Measurements from ENCODE around the gene PAX3.

Gene PAX3

DNA sequence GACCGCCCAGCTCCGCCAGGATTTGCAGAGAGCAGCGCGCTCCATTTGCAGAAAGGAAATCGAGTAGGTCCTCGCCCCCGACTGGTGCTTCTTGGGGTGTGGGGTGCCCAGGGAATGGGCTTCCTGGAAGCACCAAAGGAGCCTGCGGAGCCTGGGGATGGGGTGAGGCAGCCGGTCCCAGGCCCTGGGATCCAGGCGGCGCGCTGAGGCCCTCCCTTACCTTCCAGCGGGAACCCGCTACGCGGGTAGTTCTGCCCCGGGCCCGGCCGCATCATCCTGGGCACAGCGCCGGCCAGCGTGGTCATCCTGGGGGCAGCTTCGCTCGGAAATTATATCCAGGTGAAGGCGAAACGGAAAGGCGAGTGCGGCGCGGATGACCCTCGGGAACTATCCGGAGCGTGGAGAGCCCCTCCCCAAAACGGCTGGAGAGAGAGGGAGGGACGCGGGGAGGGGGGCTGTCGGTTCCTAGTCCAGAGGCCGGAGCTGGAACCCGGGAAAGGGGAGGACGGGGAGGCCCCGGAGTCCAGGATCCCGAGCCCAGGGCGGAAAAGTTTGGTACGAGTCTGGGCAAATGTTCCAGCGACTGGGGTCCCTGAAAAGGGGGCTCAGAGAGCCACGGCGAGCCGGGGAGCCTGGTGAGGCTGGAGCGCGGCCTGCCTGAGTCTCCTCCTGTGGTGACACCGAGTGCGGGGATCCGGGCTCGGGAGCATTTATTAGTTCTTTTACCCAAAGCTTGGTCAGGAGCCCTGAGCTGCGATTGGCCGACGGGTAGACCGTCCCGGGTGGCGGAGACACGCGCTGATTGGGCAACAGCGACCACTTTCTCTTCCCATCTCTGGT, at the start of gene PAX3:
PAX3 (minus strand) TSS at position 688 of the 840 bp plus-strand sequence; CDS start at position 305, 383 bp downstream.
- DNase-seq (ENCODE audit: low read depth in 2 of 2): no peak

DNA sequence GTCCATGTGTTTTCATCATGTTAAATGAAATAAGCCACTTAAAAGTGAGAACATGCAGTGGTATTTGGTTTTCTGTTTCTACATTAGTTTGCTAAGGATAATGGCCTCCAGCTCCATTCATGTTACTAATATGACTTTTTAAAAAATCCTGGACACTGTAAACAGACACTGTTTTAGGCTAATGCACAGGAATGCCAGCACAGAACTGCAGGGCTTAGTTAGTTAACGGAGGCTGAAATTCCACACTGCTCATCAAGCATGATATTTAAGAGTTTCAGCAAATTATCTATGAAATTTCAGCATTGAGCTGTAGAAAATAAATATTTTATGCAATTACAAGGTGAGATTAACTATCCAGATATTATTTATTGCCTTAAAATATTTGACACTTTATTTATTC, 42.5 kb upstream of the PAX3 start:
- DNase-seq (ENCODE audit: low read depth in 2 of 2): no peak

DNA sequence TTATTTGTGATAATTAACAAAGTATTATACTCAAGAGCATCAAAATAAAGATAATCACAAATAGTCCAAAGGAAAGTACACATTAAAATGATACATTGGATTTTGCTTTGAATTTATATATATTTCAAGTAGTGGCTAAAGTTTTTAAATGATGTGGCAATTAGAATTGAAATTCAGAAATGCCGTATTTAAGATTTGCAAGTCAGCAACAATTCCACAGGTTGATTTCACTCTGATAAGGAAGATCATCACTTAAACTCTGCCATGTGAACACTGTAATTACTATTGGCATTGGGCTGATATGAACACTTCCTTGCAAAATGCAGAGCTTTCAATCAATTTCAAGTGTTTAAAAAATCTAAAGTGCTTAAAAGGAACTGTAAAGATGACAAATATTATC, 39.6 kb upstream of the PAX3 start:
- no peak for DNase-seq (ENCODE audit: low read depth in 2 of 2)

DNA sequence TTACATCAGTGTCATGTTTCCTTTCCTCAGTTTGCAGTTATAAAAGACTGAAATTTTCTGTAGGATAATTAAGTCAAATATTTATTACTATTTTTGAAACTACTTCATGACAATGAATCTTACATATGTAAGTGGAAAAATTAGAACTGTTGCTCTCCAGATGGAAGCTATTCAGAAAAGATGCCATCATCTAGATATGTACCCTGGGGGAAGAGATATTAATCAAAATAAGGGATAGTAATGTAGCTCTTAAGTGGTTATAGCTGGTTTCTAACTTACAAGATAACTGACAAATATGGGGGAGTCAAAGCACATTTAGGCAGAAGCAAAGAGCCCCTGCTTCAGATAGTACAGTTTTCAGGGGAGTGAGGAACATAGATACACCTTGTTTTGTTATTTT, 38.1 kb upstream of the PAX3 start:
- no peak for DNase-seq (ENCODE audit: low read depth in 2 of 2)

DNA sequence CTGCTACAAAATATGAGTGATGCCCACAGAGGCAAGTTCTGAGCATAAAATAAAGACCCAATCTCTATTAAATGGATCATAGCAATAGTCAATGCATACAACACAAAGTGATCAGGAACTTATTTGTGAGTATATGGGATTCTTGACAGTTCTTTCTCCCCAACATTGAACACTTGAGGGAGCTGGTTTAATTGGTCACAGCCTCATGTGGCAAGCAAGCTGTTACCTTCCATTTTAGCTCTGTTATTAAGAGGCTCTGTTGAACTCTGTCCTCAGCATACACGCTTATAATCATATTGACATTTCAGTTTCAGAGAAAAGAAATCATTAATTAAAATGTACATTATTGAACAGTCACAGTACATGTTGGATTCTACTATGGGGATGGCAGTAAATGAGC, 37.6 kb upstream of the PAX3 start:
- DNase-seq (ENCODE audit: low read depth in 2 of 2): no peak

DNA sequence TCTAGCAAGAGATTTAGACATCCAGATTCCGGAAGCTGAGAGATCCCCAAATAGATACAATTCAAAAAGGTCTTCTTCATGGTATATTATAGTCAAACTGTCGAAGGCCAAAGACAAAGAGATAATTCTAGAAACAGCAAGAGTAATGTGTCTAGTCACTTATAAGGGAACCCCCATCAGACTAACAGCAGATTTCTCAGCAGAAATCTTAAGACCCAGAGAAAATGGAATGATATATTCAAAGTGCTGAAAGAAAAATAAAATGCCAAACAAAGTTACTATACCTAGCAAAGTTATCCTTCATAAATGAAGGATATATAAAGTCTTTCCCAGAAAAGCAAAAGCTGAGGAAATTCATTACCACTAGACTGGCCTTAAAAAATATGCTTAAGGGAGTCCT, 36.1 kb upstream of the PAX3 start:
- no peak for DNase-seq (ENCODE audit: low read depth in 2 of 2)

DNA sequence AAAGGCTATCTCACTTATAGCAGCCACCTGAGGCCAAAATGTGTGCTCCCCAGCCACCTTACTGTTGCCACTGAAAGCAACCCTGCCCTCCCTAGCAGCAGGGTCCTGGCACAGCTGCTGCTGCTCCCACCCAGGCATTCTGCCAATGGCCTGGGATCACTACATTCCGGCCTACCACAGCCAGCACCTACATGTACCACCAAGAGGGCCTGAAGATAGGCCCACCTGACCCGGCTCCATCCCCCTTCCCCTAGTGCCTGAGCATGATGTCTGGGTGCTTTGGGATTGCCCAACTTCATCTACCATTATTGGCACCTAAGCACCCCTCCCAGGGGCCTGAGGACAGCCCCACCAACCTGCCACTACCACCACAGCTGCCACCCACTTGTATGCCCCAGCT, 34.6 kb upstream of the PAX3 start:
- no peak for DNase-seq (ENCODE audit: low read depth in 2 of 2)

DNA sequence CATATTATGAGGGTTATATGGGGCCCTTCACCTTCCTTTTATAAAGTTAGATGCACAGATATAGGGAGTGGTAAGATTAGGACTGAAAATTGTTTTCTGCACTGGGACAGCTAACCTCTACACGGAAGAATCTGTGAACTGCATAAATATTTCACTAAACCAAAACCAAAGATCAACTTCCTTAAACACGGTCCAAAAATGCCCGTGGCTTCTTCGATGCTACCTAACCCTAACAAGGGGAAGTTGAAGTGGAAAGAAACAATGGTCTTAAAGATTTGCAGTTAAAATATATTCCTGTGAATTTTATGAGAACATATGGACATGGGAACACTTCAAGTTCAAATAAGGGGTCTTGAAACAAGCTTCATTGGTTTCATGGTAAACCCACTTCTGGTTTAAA, 33.3 kb upstream of the PAX3 start:
- DNase-seq (ENCODE audit: low read depth in 2 of 2): no peak

DNA sequence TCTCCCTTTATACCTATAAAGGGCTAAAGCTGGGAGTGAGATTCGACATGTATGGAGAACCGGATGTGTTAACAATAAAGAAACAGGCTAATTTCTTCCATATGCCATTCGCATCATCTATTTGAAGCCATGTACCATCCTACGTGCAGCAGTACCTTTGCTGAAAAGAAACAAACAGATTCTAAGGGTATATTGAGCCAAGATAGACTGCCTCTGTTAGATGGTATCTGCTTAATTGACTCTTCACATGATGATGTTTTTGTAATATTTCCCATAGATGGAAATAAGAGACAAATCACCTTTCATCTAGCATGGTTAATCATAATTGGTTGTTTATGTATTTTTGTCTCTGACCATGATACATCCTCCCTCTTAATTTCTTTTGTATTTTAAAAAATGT, 32.1 kb upstream of the PAX3 start:
- no peak for DNase-seq (ENCODE audit: low read depth in 2 of 2)

DNA sequence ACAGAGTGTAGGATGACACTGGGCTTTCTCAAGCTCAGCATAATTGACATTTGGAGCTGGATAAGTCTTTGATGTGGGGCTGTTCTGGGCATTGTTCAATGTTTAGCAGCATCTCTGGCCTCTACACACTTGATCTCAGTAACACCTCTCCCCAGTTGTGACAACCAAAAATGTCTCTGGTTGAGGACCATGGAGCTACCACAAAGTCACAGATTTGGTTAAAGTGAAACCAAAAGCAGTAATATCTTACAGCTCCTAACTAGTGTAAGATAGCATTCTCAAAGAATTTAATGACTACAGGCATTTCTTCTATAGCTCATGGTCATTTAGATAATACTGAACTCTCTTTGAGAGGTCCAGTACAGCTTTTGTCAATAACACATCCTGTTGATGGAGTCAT, 23.4 kb upstream of the PAX3 start:
- no peak for DNase-seq (ENCODE audit: low read depth in 2 of 2)

DNA sequence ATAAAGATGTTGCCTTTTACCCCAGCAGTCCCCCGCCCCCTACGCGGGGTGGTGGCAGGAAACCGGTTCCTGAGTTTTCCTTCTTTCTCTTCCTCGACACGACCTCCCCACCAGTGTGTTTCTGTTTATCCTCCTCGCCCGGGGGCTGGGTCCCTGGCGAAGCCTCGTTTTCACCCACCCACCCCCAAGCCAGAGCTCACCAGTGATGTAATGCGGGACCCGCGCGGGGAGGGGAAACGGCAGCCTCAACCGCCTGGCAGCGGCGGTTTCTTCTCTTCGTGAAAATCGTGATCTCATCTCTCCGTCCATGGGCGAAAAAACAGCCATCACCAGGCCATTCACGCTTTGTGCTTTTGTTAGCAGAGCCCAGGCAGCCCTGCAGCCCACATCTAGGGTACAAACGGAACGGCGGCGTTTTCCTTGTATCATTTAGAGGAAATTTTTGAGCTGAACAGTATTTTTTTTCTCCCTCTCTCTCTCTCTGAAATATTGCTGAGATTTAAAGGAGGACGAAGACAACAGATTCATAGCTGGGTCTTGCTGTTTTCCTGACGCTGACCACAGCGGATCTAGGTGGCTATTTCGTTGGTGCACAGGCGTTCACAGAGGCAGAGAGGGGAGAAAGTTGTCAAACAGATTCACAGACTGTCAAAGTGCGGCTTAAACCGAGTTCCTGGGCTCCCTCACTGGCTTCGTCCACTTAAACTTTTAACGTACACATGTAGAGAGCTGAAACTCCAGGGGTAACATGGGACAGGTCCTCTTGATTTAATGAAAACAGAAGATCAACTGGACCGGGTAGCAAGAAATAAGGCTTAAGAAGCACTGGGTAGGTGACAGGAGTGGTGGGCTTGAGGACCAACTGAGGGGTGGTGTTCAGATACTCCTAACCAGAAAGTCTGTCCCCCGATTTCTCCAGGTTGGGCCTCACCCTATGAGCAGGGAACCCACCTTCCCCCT, 21.9 kb upstream of the PAX3 start:
- DNase-seq (ENCODE audit: low read depth in 2 of 2): no peak

DNA sequence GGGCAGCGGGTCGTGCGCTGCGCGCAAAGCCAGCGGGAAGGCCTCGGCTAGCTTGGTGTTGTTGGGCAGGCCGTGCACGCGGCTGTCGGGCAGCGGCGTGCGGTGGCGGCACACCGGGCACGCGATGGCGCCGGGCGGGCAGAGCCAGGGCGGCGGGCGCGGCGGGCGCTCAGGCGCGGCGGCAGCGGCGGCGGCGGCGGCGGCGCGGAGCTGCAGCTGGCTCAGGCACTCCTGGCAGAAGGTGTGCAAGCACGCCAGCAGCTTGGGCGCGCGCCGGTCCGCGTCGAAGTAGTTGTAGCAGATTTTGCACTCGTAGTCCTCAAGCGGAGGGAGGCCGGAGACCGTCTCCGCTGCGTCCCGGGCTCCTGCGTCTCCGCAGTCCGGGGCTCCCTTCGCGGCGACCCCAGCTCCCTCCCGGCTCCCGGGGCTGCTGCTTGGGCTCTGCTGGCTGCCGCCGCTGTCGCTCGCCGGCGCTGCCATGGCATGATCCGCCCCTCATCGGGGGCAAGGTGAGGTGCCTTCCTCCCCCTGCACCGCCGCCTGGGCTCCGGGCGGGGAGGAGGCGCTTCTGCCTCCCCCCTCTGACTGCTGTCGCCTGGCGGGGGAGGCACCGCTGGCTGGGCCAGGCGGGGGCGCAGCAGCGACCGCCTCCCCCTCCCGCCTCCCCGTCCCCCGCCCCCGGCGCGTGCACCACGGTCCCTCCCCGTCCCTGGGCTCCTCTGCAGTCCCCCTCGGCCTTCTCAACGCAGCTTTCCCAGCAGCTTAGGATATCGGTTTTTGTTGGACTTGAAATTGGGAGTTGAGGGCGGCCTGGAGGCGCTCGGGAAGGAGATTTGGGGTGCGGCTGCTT, 21.0 kb upstream of the PAX3 start:
- no peak for DNase-seq (ENCODE audit: low read depth in 2 of 2)

DNA sequence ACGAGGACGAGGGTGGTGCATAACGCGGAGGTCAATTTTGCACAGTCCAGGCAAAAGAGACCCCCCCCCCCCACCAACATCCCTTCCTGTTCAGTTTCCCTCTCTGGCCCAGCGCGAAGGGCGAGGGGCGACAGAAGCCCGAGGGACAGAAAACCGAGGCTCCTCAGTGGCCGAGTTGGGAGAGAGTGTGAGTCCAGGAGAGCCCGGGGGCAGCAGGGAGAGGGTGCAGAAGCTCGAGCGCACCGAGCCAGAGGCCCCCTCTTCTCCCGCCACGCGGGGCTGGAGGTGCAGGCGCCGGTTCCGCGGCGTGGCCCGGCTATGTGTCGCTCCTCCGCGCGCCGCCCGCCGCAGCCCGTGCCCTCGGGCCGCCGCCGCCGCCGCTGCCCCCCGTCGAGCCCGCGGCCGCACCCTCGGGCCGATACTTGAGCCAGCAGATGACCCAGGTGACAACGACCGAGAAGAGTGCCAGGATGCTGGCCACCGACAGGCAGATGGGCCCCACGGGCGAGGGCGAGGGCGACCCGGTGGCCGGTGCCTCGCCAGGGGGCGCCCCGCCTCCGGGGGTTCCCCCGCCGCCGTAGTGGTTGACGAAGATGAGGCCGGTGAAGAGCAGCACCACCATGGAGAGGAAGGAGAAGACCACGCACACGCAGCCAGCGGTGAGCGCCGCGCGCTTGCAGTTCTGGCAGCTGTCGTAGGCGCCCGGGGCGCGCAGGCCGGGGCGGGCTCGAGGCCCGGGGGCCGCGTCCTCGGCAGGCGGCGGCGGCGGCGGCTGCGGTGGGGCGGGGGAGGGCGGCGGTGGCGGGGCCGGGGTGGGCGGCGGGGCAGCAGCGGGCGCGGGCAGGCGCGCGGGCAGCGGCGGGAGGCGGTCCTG, 20.2 kb upstream of the PAX3 start:
- DNase-seq (ENCODE audit: low read depth in 2 of 2): no peak

DNA sequence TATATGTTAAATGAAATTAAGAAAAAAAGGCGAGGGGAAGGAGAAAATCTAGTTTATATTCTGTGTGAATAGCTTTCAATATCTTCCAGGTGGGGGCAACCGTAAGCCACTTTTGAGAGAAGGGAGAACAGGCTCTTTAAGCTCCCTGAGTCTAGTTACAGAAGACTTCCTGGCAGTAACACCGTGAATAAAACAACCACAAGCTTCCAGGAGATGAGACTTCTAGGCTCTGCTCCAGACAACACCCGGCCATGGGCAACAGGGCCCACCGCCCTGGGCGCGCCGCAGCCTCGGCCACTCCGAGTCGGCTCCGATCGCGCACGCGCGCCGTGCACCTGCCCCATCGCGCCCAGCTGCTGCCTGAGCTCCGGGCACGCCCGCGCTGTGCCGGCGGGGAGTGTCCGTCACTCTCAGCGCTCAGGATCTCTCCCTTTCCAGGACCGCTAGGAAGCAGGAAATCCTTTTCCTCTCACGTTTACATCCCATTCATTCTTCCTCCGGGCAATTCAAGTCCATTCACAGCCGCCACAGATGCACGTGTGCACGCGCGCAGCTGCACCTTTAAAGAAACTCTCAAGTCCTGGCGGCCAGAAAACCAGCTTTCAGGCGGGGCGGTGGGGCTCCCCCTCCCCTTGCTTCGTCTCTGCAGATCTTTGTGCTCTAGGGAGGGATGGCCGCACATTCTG, 19.4 kb upstream of the PAX3 start:
- DNase-seq (ENCODE audit: low read depth in 2 of 2): peak in 1 of 2 donors; percentile 27

DNA sequence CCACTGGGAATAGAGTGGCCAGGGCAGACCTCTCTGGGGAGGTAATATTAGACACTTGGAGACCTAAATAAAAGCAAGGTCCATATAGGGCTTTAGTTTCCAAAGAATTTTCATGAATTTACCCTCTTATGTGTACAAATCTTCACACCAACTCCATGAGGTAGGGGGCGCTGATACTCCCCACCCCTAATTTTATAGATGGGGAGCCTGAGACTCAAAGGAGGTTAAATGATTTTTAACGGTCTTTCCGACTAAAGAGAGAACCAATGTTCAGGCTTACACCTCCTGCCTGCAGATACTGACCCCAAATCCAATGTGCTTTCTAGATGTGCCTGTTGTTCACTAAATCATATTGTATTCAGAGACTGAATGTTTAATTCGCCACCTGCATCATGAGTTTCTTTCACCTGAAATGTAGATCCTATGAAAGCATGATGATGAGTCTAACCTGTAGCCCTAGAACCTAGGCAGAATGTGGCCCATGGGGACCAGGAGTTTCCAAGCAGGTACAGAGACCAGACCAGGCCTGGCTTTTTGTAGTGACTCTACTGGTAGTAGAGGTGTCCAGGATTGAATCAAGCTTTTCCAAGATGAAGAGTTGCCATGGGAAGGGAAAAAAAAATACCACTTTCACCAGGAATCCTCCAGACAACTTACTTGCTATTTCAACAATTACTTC, 16.8 kb upstream of the PAX3 start:
- no peak for DNase-seq (ENCODE audit: low read depth in 2 of 2)

DNA sequence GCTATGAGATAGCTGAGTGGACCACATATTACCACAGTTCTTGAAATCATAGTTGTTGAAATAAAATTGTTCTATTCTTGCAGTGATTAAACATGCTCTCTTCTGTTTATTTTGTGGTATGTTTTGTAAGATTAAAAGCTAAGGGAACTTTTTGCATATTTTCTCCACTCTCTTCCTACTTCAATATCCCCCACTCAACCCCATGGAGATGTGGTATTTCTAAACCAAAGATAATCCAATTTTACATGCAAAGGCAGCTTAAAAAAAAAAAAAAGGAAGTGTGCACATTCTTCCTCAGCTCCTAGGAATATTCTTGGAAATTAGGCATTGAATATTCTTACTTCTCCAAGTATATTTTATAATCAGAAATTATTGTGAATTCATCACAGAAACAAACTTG, 15.0 kb upstream of the PAX3 start:
- DNase-seq (ENCODE audit: low read depth in 2 of 2): no peak

DNA sequence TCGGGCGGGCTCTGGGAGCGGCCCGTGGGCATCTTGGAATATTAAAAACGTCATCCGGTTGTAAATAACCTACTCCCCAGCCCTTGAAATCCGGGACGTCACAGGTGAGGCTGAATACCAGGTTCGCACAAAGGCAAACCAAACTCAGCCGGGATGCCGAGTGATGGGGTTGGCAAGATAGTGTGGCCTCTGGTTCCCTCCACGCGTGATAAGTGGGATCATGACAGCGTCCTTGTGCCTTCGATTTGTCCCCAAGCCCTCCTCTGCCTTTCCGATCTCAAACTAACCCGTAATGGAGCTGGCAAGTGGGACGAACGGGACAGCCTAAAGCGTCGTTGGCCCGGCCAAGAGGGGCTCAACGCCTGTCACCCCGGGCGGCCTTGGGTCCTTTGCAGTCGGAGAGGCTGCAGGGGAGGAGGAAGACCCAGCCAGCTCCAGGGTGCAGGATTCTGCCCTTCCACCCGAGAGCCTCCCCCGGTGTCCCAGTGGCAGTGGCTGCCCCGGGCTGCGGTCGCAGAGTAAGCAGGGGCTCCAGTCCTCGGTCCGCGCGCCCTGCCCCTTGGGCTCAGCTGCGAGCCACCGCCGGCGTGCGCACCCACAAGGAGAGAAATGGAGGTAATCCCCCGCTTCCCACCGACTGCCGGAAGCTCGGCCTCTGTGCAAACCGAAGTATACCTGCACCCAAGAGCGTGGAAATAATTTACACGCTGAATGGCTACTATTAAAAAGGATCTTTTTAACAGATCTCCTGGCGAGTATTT, 13.4 kb upstream of the PAX3 start:
- DNase-seq (ENCODE audit: low read depth in 2 of 2): no peak

DNA sequence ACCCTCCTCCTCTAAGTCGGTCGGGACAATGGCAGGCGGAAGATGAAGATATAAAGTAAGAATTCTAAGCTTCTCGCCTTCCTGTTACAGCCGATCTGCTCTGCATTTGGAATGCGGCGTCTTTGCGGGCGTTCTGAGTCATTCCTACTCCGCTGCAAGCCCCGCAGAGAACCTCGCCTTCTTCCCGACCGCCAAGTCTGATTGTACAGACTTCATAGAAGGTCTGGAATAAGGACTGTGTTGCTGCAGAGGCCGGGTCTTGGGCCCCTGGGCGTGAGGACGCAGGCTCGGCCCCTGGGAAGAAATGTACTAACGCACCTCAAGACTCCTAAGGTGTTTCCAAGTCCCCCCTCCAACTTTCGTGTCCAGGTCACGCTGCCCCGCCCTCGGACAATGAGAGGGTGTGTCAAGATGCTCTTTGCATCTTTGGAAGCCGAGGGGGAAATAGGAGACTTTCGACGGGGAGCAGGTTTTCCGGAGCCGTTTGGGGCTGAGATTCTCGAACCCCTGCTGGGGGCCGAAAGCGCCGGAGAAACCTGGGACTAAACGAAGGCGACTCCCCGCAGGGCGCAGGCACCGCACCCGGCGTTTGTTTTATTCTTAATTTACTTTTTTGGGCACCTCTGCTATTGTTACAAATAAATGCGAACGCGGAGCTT, 12.7 kb upstream of the PAX3 start:
- DNase-seq (ENCODE audit: low read depth in 2 of 2): no peak
